GM18868 (cell line): ENCODE measurements around the gene EXD2.

Experiments used
- ATAC-seq: cut with Tn5 transposase; IDR thresholded peaks from one replicate; pipeline ENCODE4 v1.9.1; 2021; ENCODE audit warnings: mild to moderate bottlenecking, moderate library complexity; ENCODE audit not compliant: unreplicated experiment

Gene EXD2

GRCh38 chr14:69247676-69248440 lies 56.6 kb downstream of the EXD2 start:
- no peak for ATAC-seq

- no peak for ATAC-seq
Measured at GRCh38 chr14:69249603-69250002, 58.3 kb downstream of the EXD2 start.

- ATAC-seq: no peak
Measured at GRCh38 chr14:69252851-69253250, 61.6 kb downstream of the EXD2 start.

GRCh38 chr14:69259168-69259526 lies 67.8 kb downstream of the EXD2 start:
- ATAC-seq: no peak

GRCh38 chr14:69259527-69260189 lies 68.4 kb downstream of the EXD2 start, which contains the start of gene GALNT16:
Gene GALNT16 (plus strand): TSS chr14:69260158. CDS start chr14:69260291, 133 bp downstream.
- no peak for ATAC-seq

- ATAC-seq: no peak
Measured at GRCh38 chr14:69260190-69260860, 69.0 kb downstream of the EXD2 start.

GRCh38 chr14:69260861-69261564 lies 69.7 kb downstream of the EXD2 start:
- ATAC-seq: no peak

- ATAC-seq: no peak
Measured at GRCh38 chr14:69261761-69262331, 70.5 kb downstream of the EXD2 start.

- no peak for ATAC-seq
Measured at GRCh38 chr14:69262516-69262915, 71.2 kb downstream of the EXD2 start.

- no peak for ATAC-seq
Measured at GRCh38 chr14:69263364-69263763, 72.1 kb downstream of the EXD2 start.

GRCh38 chr14:69263771-69264170 lies 72.5 kb downstream of the EXD2 start:
- ATAC-seq: no peak

- ATAC-seq: no peak
Measured at GRCh38 chr14:69266572-69267345, 75.5 kb downstream of the EXD2 start.

- ATAC-seq: no peak
Measured at GRCh38 chr14:69267492-69267891, 76.2 kb downstream of the EXD2 start.

- no peak for ATAC-seq
Measured at GRCh38 chr14:69268223-69268622, 76.9 kb downstream of the EXD2 start.

GRCh38 chr14:69268763-69269162 lies 77.5 kb downstream of the EXD2 start:
- ATAC-seq: no peak

GRCh38 chr14:69269381-69269780 lies 78.1 kb downstream of the EXD2 start:
- no peak for ATAC-seq

GRCh38 chr14:69270097-69270496 lies 78.8 kb downstream of the EXD2 start:
- ATAC-seq: no peak

- ATAC-seq: no peak
Measured at GRCh38 chr14:69270795-69271708, 79.8 kb downstream of the EXD2 start.

GRCh38 chr14:69274321-69274720 lies 83.0 kb downstream of the EXD2 start:
- ATAC-seq: no peak
